Suprapubic skin (tissue), 3 donors: ENCODE measurements around the gene CPXM2.

Source experiments
- EP300 ChIP-seq: sonication (generic); formaldehyde crosslinking; IDR thresholded peaks from one replicate; pipeline ENCODE4 v1.6.1; 2017; ENCODE audit warnings: antibody characterized with exemption
- POLR2A ChIP-seq, 2 donors: fragments of 450-650 bp; IDR thresholded peaks; one replicate each; pipeline ENCODE4 v1.6.1; 2017; ENCODE audit warnings: antibody characterized with exemption in 2 of 2, mild to moderate bottlenecking in 2 of 2, moderate library complexity in 2 of 2
- TF ChIP-seq, protein P1 (sequence below), 2 donors: fragments of 200-600 bp in 1 of 2; fragments of 450-650 bp in 1 of 2; sonication (generic) in 1 of 2; IDR thresholded peaks; one replicate each; pipeline ENCODE4 v1.5.1; 2016 to 2019; ENCODE audit warnings: antibody characterized with exemption in 2 of 2, mild to moderate bottlenecking in 1 of 2, moderate library complexity in 1 of 2

DNA sequence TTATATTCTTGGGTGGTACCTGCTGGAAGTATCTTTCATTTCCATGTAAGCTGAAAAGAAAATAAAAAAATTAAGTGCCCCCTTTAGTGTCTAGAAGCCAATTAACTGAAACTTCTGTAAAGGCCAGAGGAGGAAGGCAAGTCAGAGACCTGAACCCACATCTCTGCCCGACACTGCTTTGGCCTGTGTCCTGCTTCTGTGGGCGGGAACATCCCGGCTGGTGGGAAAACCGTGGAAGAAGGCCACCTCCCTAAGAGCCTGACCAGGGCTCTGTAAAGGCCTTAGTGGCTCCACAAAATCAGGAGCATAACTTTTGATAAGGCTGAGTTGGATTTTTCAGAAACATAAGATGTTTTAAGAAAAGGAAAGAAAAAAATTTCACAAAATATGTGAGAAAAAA is 9.4 kb downstream of the CPXM2 start:
- TF ChIP-seq POLR2A (IDR thresholded peaks at IDR 0.05) = no peak
- TF ChIP-seq, protein P1, sequence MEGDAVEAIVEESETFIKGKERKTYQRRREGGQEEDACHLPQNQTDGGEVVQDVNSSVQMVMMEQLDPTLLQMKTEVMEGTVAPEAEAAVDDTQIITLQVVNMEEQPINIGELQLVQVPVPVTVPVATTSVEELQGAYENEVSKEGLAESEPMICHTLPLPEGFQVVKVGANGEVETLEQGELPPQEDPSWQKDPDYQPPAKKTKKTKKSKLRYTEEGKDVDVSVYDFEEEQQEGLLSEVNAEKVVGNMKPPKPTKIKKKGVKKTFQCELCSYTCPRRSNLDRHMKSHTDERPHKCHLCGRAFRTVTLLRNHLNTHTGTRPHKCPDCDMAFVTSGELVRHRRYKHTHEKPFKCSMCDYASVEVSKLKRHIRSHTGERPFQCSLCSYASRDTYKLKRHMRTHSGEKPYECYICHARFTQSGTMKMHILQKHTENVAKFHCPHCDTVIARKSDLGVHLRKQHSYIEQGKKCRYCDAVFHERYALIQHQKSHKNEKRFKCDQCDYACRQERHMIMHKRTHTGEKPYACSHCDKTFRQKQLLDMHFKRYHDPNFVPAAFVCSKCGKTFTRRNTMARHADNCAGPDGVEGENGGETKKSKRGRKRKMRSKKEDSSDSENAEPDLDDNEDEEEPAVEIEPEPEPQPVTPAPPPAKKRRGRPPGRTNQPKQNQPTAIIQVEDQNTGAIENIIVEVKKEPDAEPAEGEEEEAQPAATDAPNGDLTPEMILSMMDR (IDR thresholded peaks at IDR 0.05) = no peak
- no peak for TF ChIP-seq EP300
